ENCODE data around the gene SLC24A2. TPM values are rescaled to one million over a fixed set of nuclear protein-coding genes. Genes with fewer than 3 reads are reported as not detected.

The SLC24A2 gene
- total RNA-seq, 1 donor from 2014 or later = 0.14 TPM

- Mint-ChIP-seq H3K36me3 (ENCODE audit: low read depth) (no peaks in the 10 kb centered on the region), H3K27me3 (ENCODE audit: low read depth) (peaks cover 44% of the 10 kb centered on the region), H3K9me3 (no peaks in the 10 kb centered on the region), H3K4me1 (peaks cover 3% of the 10 kb centered on the region), H3K27ac (ENCODE audit: unreplicated experiment) (no peak overlapping the region), H3K4me3 (no peak overlapping the region)
- TF ChIP-seq CTCF (conservative IDR thresholded peaks at IDR 0.05) = no peak
- no peak for DNase-seq (ENCODE audit: low read depth, low spot score)
Measured at GRCh38 chr9:19781240-19781639, 7.6 kb downstream of the SLC24A2 start.

DNA sequence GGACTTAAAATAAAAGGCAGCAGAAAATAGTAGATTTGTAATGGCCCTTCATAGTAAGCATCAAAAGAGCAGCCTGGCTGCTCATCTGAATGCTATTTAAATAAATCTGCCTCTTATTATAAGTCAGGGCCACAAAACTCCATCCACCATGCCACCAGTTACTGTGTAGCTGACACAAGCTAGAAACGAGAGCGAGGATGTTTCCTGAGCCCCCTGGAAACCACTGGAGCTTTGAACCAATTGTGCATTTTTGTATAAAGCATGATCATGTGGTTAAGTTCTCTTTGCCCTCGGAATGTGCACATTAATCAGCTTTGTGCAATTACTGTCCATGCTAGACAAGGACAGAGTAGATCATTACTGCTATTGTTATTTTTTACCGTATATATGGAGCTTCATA, 17.4 kb downstream of the SLC24A2 start:
- no peaks in the 10 kb centered on the region for H3K4me1 Mint-ChIP-seq
- DNase-seq (ENCODE audit: low read depth, low spot score) = no peak
- no peaks in the 10 kb centered on the region for H3K9me3 Mint-ChIP-seq
- no peak overlapping the region for H3K27ac Mint-ChIP-seq (ENCODE audit: unreplicated experiment)
- no peaks in the 10 kb centered on the region for H3K27me3 Mint-ChIP-seq (ENCODE audit: low read depth)
- H3K36me3 Mint-ChIP-seq (ENCODE audit: low read depth) = no peaks in the 10 kb centered on the region
- H3K4me3 Mint-ChIP-seq = no peak overlapping the region
- TF ChIP-seq CTCF (conservative IDR thresholded peaks at IDR 0.05) = no peak

DNA sequence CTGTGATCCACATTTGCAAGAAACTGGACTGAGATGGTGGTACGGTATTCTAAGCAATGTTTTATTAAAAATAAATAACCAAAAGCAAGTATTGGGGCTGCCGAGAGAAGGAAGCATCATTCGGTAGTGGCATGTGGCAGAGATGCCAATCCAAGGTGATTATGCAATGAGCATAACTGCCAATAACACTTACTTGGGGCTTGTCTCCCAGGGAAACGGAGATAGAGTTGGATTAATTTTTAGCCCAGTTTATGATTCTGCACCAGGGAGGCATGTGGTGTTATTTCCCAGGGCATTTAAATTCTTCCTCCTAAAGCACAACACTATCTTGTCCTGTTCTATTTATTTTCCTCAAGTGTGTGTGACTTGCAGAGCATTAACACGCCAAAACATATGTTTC, 17.9 kb downstream of the SLC24A2 start:
- peaks cover under 1% of the 10 kb centered on the region for H3K36me3 Mint-ChIP-seq (ENCODE audit: low read depth)
- H3K4me3 Mint-ChIP-seq = no peak overlapping the region
- DNase-seq (ENCODE audit: low read depth, low spot score) = no peak
- no peak overlapping the region for H3K27ac Mint-ChIP-seq (ENCODE audit: unreplicated experiment)
- H3K27me3 Mint-ChIP-seq (ENCODE audit: low read depth) = no peaks in the 10 kb centered on the region
- TF ChIP-seq CTCF (conservative IDR thresholded peaks at IDR 0.05) = no peak
- H3K9me3 Mint-ChIP-seq = peaks cover under 1% of the 10 kb centered on the region
- H3K4me1 Mint-ChIP-seq = no peaks in the 10 kb centered on the region

GRCh38 chr9:19769213-19769612, 19.6 kb downstream of the SLC24A2 start:
- no peak overlapping the region for H3K27ac Mint-ChIP-seq (ENCODE audit: unreplicated experiment)
- no peaks in the 10 kb centered on the region for H3K4me1 Mint-ChIP-seq
- no peak for TF ChIP-seq CTCF (conservative IDR thresholded peaks at IDR 0.05)
- H3K36me3 Mint-ChIP-seq (ENCODE audit: low read depth) = peaks cover 9% of the 10 kb centered on the region
- DNase-seq (ENCODE audit: low read depth, low spot score) = no peak
- no peak overlapping the region for H3K4me3 Mint-ChIP-seq
- H3K27me3 Mint-ChIP-seq (ENCODE audit: low read depth) = no peaks in the 10 kb centered on the region
- H3K9me3 Mint-ChIP-seq = peaks cover 6% of the 10 kb centered on the region

GRCh38 chr9:19768798-19769197, 20.0 kb downstream of the SLC24A2 start:
- H3K4me3 Mint-ChIP-seq = no peak overlapping the region
- no peaks in the 10 kb centered on the region for H3K27me3 Mint-ChIP-seq (ENCODE audit: low read depth)
- H3K4me1 Mint-ChIP-seq = no peaks in the 10 kb centered on the region
- no peak overlapping the region for H3K27ac Mint-ChIP-seq (ENCODE audit: unreplicated experiment)
- H3K36me3 Mint-ChIP-seq (ENCODE audit: low read depth) = peaks cover 9% of the 10 kb centered on the region
- no peak for TF ChIP-seq CTCF (conservative IDR thresholded peaks at IDR 0.05)
- H3K9me3 Mint-ChIP-seq = peaks cover 10% of the 10 kb centered on the region
- no peak for DNase-seq (ENCODE audit: low read depth, low spot score)

GRCh38 chr9:19759066-19759465, 29.8 kb downstream of the SLC24A2 start:
- Mint-ChIP-seq H3K36me3 (ENCODE audit: low read depth) (no peaks in the 10 kb centered on the region), H3K9me3 (peaks cover 8% of the 10 kb centered on the region), H3K27me3 (ENCODE audit: low read depth) (no peaks in the 10 kb centered on the region), H3K4me1 (no peaks in the 10 kb centered on the region), H3K4me3 (no peak overlapping the region), H3K27ac (ENCODE audit: unreplicated experiment) (no peak overlapping the region)
- no peak for DNase-seq (ENCODE audit: low read depth, low spot score)
- TF ChIP-seq CTCF (conservative IDR thresholded peaks at IDR 0.05) = no peak
